Measurements from ENCODE around the gene TEAD3.

DNA sequence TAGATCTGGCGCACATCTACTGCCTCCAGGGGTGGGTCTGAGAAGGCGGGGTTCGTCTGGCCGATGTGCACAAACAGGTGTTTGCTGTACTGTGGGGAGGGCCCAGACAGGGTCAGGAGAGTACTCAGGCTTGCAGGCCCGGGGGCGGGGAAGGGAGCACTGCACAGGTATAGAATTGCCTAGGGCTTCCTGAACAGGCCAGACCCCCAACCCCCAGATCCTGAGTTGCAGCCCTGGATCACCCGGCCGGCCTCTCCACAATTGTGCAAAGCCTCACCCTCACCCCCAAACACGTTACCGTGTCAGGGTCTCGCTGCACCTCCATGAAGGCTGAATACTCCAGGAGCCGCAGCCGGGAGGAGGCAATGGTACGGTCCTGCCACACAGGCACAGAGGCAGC is 20.9 kb downstream of the TEAD3 start:
- TF ChIP-seq, protein P1, sequence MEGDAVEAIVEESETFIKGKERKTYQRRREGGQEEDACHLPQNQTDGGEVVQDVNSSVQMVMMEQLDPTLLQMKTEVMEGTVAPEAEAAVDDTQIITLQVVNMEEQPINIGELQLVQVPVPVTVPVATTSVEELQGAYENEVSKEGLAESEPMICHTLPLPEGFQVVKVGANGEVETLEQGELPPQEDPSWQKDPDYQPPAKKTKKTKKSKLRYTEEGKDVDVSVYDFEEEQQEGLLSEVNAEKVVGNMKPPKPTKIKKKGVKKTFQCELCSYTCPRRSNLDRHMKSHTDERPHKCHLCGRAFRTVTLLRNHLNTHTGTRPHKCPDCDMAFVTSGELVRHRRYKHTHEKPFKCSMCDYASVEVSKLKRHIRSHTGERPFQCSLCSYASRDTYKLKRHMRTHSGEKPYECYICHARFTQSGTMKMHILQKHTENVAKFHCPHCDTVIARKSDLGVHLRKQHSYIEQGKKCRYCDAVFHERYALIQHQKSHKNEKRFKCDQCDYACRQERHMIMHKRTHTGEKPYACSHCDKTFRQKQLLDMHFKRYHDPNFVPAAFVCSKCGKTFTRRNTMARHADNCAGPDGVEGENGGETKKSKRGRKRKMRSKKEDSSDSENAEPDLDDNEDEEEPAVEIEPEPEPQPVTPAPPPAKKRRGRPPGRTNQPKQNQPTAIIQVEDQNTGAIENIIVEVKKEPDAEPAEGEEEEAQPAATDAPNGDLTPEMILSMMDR (IDR thresholded peaks at IDR 0.05), result no peak
- no peak for TF ChIP-seq POLR2A (IDR thresholded peaks at IDR 0.05)

Measured in right lobe of liver (tissue), 4 donors.